Spleen (tissue), 7 donors: ENCODE measurements around the gene ARHGAP10.

ENCODE experiments used
- CTCF ChIP-seq, 11 experiments: fragments of 200-600 bp in 7 of 11; fragments of 450-650 bp in 4 of 11; sonication (generic) in 4 of 11; IDR thresholded peaks in 8 of 11; conservative IDR thresholded peaks in 3 of 11; 1 replicate in 7 of 11; 2 replicates in 4 of 11; pipeline versions ENCODE4 v1.4.0 to v1.8.0; 2016 to 2021; ENCODE audit warnings: antibody characterized with exemption in 11 of 11, inconsistent platforms in 4 of 11, mild to moderate bottlenecking in 1 of 11
- POLR2AphosphoS5 ChIP-seq, 3 donors: sonication (generic); formaldehyde crosslinking; IDR thresholded peaks; one replicate each; pipeline ENCODE4 v1.5.1; 2017; ENCODE audit warnings: antibody characterized with exemption in 3 of 3
- donor health status: DM: no; HTN: no; CAD: no; lungs with moderate emphysema.
- donor health status: DM: no; HTN: no; CAD: no.
- donor health status: DM: no; HTN: no; CAD: no.

GRCh38 chr4:147753047-147753446, 21.2 kb downstream of the ARHGAP10 start:
- no peak for TF ChIP-seq CTCF (IDR thresholded peaks at IDR 0.05 in 8 of 11, conservative IDR thresholded peaks at IDR 0.05 in 3 of 11)
- TF ChIP-seq POLR2AphosphoS5 (IDR thresholded peaks at IDR 0.05) = no peak
